ENCODE results near the gene CCT7.
A peak's percentile ranks its signal among the peaks of the same experiment; 100 is the strongest.

CCT7 gene

DNA sequence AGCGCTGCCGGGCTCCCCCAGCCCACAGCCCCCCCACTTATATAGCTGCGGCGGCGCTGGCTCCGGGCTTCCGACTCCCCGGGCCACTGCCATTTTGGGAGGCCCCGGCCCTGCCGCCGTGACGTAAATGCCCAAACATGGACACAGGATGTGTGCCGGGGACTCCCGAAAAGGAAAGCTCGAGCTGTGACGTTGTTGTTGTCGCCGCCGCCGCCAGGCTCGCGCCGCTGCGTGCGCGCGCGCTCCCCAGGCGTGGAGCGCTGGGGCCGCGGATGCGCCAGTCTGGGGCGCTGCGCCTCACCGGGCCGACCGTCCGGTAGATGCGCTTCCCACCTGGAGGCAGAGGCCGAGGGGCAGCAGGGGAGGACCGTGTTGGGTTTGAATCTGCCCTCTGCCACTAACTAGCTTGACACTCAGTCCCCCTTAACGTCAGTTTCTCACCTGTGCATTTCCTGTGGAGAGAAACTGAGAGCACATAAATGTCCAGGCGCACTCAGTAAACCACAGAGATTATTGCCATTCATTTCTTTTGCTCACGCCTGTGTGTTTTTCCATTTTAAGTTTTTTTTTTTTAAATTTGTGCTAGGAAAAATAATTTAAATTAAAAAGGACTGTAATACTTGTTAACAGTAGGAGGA is 59.5 kb downstream of the CCT7 start, which contains the start of gene EGR4:
TSS of gene EGR4 (minus strand) at position 15 of the 638 bp plus-strand sequence. CDS start 231 bp downstream, outside the sequence.
- no peaks in the 10 kb centered on the region for H3K36me3 ChIP-seq (ENCODE audit: control insufficient read depth in 2 of 2, insufficient read depth in 1 of 2, low read length in 2 of 2)
- H3K9me3 ChIP-seq (ENCODE audit: control insufficient read depth, insufficient read depth, low read depth, low read length): no peaks in the 10 kb centered on the region
- TF ChIP-seq, protein P1, sequence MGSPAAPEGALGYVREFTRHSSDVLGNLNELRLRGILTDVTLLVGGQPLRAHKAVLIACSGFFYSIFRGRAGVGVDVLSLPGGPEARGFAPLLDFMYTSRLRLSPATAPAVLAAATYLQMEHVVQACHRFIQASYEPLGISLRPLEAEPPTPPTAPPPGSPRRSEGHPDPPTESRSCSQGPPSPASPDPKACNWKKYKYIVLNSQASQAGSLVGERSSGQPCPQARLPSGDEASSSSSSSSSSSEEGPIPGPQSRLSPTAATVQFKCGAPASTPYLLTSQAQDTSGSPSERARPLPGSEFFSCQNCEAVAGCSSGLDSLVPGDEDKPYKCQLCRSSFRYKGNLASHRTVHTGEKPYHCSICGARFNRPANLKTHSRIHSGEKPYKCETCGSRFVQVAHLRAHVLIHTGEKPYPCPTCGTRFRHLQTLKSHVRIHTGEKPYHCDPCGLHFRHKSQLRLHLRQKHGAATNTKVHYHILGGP (tag by site-specific recombination; IDR thresholded peaks at IDR 0.05): no peak
- TF ChIP-seq, protein P2, sequence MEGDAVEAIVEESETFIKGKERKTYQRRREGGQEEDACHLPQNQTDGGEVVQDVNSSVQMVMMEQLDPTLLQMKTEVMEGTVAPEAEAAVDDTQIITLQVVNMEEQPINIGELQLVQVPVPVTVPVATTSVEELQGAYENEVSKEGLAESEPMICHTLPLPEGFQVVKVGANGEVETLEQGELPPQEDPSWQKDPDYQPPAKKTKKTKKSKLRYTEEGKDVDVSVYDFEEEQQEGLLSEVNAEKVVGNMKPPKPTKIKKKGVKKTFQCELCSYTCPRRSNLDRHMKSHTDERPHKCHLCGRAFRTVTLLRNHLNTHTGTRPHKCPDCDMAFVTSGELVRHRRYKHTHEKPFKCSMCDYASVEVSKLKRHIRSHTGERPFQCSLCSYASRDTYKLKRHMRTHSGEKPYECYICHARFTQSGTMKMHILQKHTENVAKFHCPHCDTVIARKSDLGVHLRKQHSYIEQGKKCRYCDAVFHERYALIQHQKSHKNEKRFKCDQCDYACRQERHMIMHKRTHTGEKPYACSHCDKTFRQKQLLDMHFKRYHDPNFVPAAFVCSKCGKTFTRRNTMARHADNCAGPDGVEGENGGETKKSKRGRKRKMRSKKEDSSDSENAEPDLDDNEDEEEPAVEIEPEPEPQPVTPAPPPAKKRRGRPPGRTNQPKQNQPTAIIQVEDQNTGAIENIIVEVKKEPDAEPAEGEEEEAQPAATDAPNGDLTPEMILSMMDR (tag by site-specific recombination; IDR thresholded peaks at IDR 0.05): 0 out of 2 replicates have a peak, but pooled peaks have one; percentile 10
- TF ChIP-seq ZBTB17 (tag by site-specific recombination; IDR thresholded peaks at IDR 0.05): 0 out of 2 replicates have a peak, but pooled peaks have one; percentile 38
- TF ChIP-seq ZNF777 (tag by site-specific recombination; IDR thresholded peaks at IDR 0.05; ENCODE audit: borderline replicate concordance): no peak
- peak; percentile 84 for TF ChIP-seq ZNF629 (tag by site-specific recombination; IDR thresholded peaks at IDR 0.05)
- TF ChIP-seq, protein P3, sequence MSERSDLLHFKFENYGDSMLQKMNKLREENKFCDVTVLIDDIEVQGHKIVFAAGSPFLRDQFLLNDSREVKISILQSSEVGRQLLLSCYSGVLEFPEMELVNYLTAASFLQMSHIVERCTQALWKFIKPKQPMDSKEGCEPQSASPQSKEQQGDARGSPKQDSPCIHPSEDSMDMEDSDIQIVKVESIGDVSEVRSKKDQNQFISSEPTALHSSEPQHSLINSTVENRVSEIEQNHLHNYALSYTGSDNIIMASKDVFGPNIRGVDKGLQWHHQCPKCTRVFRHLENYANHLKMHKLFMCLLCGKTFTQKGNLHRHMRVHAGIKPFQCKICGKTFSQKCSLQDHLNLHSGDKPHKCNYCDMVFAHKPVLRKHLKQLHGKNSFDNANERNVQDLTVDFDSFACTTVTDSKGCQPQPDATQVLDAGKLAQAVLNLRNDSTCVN (tag by site-specific recombination; optimal IDR thresholded peaks at IDR 0.05): peak; percentile 55
- TF ChIP-seq ZNF335 (tag by site-specific recombination; conservative IDR thresholded peaks at IDR 0.05): peak; percentile 70
- TF ChIP-seq, protein P4, sequence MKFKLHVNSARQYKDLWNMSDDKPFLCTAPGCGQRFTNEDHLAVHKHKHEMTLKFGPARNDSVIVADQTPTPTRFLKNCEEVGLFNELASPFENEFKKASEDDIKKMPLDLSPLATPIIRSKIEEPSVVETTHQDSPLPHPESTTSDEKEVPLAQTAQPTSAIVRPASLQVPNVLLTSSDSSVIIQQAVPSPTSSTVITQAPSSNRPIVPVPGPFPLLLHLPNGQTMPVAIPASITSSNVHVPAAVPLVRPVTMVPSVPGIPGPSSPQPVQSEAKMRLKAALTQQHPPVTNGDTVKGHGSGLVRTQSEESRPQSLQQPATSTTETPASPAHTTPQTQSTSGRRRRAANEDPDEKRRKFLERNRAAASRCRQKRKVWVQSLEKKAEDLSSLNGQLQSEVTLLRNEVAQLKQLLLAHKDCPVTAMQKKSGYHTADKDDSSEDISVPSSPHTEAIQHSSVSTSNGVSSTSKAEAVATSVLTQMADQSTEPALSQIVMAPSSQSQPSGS (tag by site-specific recombination; IDR thresholded peaks at IDR 0.05; ENCODE audit: low read depth): no peak
- TF ChIP-seq, protein P5, sequence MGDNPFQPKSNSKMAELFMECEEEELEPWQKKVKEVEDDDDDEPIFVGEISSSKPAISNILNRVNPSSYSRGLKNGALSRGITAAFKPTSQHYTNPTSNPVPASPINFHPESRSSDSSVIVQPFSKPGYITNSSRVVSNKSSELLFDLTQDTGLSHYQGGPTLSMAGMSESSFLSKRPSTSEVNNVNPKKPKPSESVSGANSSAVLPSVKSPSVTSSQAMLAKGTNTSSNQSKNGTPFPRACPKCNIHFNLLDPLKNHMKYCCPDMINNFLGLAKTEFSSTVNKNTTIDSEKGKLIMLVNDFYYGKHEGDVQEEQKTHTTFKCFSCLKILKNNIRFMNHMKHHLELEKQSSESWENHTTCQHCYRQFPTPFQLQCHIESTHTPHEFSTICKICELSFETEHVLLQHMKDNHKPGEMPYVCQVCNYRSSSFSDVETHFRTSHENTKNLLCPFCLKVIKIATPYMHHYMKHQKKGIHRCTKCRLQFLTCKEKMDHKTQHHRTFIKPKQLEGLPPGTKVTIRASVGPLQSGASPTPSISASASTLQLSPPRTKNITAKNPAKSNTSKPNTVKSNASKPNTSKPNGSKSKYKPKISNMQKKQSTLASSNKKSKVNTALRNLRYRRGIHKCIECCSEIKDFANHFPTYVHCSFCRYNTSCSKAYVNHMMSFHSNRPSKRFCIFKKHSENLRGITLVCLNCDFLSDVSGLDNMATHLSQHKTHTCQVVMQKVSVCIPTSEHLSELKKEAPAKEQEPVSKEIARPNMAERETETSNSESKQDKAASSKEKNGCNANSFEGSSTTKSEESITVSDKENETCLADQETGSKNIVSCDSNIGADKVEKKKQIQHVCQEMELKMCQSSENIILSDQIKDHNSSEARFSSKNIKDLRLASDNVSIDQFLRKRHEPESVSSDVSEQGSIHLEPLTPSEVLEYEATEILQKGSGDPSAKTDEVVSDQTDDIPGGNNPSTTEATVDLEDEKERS (tag by site-specific recombination; IDR thresholded peaks at IDR 0.05): no peak
- TF ChIP-seq, protein P6, sequence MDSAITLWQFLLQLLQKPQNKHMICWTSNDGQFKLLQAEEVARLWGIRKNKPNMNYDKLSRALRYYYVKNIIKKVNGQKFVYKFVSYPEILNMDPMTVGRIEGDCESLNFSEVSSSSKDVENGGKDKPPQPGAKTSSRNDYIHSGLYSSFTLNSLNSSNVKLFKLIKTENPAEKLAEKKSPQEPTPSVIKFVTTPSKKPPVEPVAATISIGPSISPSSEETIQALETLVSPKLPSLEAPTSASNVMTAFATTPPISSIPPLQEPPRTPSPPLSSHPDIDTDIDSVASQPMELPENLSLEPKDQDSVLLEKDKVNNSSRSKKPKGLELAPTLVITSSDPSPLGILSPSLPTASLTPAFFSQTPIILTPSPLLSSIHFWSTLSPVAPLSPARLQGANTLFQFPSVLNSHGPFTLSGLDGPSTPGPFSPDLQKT (IDR thresholded peaks at IDR 0.05; ENCODE audit: borderline replicate concordance, low read depth, low read length): peak; percentile 87; the same call in 1 of the 2 replicates
- TF ChIP-seq ZBTB21 (tag by site-specific recombination; IDR thresholded peaks at IDR 0.05): peak; percentile 53; the same call in 1 of the 2 replicates
- no peak for TF ChIP-seq ZNF2 (tag by site-specific recombination; IDR thresholded peaks at IDR 0.05)
- no peak within 1 kb of the TSS for H3K27ac ChIP-seq (ENCODE audit: extremely low read depth, low read depth, low read length)
- POLR2A ChIA-PET: interaction anchor here (0.6 kb wide), 1 partner anchor 60 kb away, joined by 3 read pairs; the partner anchor contains the start of gene PRADC1
- peaks cover 4% of the 10 kb centered on the region; the same call in 1 of the 2 replicates for H3K4me1 ChIP-seq (ENCODE audit: control insufficient read depth, insufficient read depth, low read length)
- CTCF ChIA-PET: interaction anchor here (0.5 to 1.5 kb wide), 2 partner anchors 23 to 487 kb away, joined by 3 to 4 read pairs; no protein-coding TSS in a partner anchor
- H3K4me3 ChIP-seq (ENCODE audit: low read depth, low read length): peak within 1 kb of the TSS; percentile 47

Measured in HEK293 (cell line).